Spinal cord (tissue), 10 donors: ENCODE data around the gene OGT. TPM values are rescaled to one million over a fixed set of nuclear protein-coding genes. Genes with fewer than 3 reads are reported as not detected.
"Not testable (repeated sequence)": the region's sequence is repeated elsewhere in the genome, so short reads cannot be mapped to it uniquely, and the experiment has no call there.

ENCODE experiments used
- DNase-seq, 6 donors: peaks; one replicate each; pipeline versions ENCODE4 v3.0.0 to v3.0.0-alpha.2; 2013 to 2015; ENCODE audit warnings: low spot score in 6 of 6, low read depth in 4 of 6
- H3K27ac ChIP-seq: one replicate; pipeline ENCODE4 v1.5.1; 2013; ENCODE audit warnings: low read depth, low read length, control low read depth
- H3K27me3 ChIP-seq: one replicate; pipeline ENCODE4 v1.6.1; 2013; ENCODE audit warnings: low read length; ENCODE audit not compliant: control insufficient read depth, insufficient read depth
- H3K36me3 ChIP-seq: one replicate; pipeline ENCODE4 v1.6.1; 2013; ENCODE audit warnings: low read length; ENCODE audit not compliant: control insufficient read depth, insufficient read depth
- H3K4me1 ChIP-seq: one replicate; pipeline ENCODE4 v1.6.1; 2013; ENCODE audit warnings: low read length; ENCODE audit not compliant: control insufficient read depth, insufficient read depth
- H3K4me3 ChIP-seq: one replicate; pipeline ENCODE4 v1.5.1; 2013; ENCODE audit warnings: low read depth, low read length, control low read depth
- H3K9me3 ChIP-seq: one replicate; pipeline ENCODE4 v1.6.1; 2013; ENCODE audit warnings: low read length; ENCODE audit not compliant: control insufficient read depth, insufficient read depth
- WGBS: methylation state at CpG from one replicate; pipeline ENCODE4 v1.1.5; 2013; ENCODE audit warnings: missing lambda C conversion rate; ENCODE audit not compliant: insufficient coverage; 5-methylcytosine and 5-hydroxymethylcytosine counted together
- polyA plus RNA-seq, 2 donors: library from polyadenylated mRNA; unstranded; fragments of 120-200 nt; gene quantifications; one replicate each; pipeline ENCODE4 v1.2.1, GENCODE V29; 2013; ENCODE audit not compliant: insufficient read length in 2 of 2
- total RNA-seq, 2 donors: library from RNA; depleted of rRNA in 1 of 2; stranded (reverse); fragments of 120-200 nt in 1 of 2; fragments of >200 nt in 1 of 2; gene quantifications; one replicate each; pipeline versions ENCODE4 v1.2.3 to v1.2.4, GENCODE V29; 2013 to 2014
- donor health status: healthy.

Gene OGT
- total and polyA plus RNA-seq, 4 donors: 111 to 187 (median 127) TPM

DNA sequence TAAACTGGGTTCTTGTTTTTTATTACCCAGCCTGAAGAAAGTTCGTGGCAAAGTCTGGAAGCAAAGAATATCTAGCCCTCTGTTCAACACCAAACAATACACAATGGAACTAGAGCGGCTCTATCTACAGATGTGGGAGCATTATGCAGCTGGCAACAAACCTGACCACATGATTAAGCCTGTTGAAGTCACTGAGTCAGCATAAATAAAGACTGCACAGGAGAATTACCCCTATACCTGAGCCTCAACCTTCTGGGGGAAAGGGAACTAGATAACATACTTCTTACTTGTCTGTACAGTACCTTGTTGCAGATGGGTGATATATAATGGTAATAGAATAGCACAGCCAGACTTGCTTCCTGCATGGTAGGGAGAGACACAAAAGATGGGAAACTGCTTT lies 40.7 kb downstream of the OGT start:
- Histone ChIP-seq H3K4me3 (no peak overlapping the region), H3K9me3 (no peaks in the 10 kb centered on the region), H3K4me1 (no peaks in the 10 kb centered on the region), H3K27me3 (no peaks in the 10 kb centered on the region), H3K36me3 (peaks cover 17% of the 10 kb centered on the region), H3K27ac (no peak overlapping the region)
- 60% methylated on average over 2 of the region's 2 CpGs for WGBS
- DNase-seq: no peak

DNA sequence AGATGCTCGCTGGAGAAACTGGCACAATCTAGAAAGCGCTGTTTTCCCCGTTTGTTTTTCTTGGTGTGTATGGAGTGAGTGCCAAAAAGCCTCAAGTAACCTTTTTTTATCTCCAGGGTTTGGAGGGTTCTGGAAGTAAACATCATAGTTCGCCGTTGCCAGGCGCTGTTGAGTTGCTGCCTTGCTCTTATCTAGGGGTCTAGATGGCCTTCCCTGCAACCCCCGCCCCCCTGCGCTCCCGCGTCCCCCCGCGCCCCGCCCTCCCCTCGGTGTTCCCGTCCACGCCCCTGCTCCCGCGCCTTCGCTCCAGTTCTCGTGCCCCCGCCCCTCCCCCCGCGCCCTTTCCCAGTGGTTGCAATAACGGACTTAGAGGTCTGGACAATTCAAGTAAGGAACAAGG lies 44.8 kb downstream of the OGT start:
- Histone ChIP-seq H3K4me3 (no peak overlapping the region), H3K4me1 (no peaks in the 10 kb centered on the region), H3K27ac (no peak overlapping the region), H3K36me3 (peaks cover 21% of the 10 kb centered on the region), H3K27me3 (no peaks in the 10 kb centered on the region), H3K9me3 (no peaks in the 10 kb centered on the region)
- no peak for DNase-seq
- WGBS: 80% methylated on average over 10 of the region's 24 CpGs

DNA sequence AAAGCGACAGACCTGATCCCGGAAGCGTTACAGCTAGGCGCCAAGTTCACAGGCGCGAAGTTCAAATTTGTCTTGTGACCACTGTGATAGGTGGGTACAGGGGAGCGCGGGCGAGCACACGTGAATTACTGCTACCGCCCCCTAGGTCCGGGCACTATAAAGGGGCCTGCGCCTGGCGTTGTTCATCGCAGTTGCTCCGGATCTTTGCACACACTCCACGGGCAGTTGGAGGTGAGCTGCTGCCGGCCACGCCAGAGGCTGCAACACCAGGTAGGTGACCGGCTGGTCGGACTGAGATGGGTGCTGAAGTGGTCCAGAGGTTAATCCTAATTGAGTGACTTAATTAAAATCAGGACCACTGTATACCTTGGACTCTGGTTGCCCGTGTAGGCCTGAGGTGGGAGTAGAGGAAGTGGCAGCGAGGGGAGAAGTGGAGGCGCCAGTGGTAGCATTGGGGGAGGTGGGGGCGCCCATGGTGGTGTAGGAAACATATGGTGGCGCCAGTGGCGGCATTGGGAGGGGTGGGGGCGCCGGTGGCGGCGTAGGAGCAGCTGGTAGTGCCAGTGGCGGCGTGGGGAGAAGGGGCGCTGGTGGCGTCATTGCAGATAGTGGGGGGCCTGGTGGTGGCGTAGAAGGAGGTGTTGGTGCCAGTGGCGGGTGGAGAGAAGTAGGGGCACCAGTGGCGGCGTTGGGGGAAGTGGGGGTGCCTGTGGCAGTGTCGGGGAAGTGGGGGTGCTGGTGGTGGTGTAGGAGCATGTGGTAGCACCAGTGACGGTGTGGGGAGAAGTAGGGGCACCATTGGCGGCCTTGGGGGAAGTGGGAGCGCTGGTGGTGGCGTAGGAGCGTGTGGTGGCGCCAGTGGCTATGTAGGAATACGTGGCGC lies 45.6 kb downstream of the OGT start, which contains the start of gene GCNA:
GCNA (plus strand) TSS at position 185 of the 883 bp plus-strand sequence. CDS start 2,385 bp downstream, outside the sequence.
- 93% methylated on average over 46 of the region's 48 CpGs for WGBS
- H3K9me3 ChIP-seq: no peaks in the 10 kb centered on the region
- no peaks in the 10 kb centered on the region for H3K4me1 ChIP-seq
- H3K27ac ChIP-seq: no peak within 1 kb of the TSS
- no peak within 1 kb of the TSS for H3K4me3 ChIP-seq
- no peak for DNase-seq
- H3K36me3 ChIP-seq: peaks cover 21% of the 10 kb centered on the region
- H3K27me3 ChIP-seq: no peaks in the 10 kb centered on the region

DNA sequence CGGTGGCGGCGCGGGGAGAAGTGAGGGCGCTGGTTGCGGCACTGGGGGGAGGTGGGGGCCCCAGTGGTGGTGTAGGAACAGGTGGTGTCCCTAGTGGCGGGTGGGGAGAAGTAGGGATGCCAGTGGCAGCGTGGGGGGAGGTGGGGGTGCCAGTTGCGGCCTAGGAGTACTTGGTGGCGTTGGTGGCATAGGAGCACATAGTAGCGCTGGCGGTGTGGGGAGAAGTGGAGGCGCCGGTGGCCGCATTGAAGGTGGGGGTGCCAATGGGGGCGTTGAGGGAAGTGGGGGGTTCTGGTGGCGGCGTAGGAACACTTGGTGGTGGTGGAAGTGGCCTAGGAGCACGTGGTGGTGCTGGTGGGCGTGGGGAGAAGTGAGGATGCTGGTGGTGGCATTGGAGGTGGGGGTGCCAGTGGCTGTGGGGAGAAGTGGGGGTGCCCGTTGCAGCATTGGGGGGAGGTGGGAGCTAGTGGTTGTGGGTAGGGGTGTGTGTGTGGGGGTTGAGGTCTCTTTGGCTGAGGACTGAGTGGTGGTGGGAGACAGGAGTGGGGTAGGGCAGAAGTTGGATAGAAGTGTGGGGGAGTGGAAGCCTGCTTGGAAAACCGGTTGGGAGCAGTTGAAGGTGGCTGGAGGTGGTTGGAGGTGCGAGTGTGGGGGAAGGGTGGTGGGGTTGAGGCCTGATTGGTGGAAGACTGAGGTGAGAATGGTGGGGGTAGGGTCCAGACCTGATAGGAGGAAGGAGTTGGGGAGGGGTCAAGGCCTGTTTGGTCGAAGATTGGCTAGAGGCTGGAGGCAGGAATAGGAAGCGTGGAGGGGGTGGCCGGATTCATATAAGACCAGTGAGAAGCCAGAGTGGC lies 46.5 kb downstream of the OGT start:
- H3K27ac ChIP-seq: no peak overlapping the region
- H3K27me3 ChIP-seq: no peaks in the 10 kb centered on the region
- no peaks in the 10 kb centered on the region for H3K4me1 ChIP-seq
- H3K4me3 ChIP-seq: no peak overlapping the region
- H3K36me3 ChIP-seq: peaks cover 21% of the 10 kb centered on the region
- 87% methylated on average over 26 of the region's 26 CpGs for WGBS
- no peak for DNase-seq
- H3K9me3 ChIP-seq: no peaks in the 10 kb centered on the region

DNA sequence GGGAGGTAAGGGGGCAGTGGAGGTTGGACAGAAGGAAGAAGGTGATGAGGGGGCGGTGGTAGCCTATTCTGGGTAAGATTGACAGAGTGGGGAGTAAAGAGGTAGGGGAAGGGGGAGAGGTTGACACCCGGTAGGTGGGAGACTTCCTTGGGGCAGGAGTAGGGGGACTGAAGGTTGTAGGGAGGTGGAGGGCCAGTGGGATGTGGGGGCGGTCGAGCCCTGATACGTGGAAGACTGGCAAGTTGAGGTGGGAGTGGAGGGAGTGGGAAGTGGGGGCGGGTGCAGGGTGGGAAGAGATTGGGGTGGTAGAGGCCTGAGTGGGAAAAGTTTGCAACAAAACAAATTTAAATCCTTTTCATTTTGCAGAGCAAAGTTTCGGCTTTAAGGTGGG lies 47.1 kb downstream of the OGT start:
- no peak overlapping the region for H3K27ac ChIP-seq
- H3K9me3 ChIP-seq: no peaks in the 10 kb centered on the region
- no peaks in the 10 kb centered on the region for H3K4me1 ChIP-seq
- WGBS: 83% methylated on average over 5 of the region's 7 CpGs
- DNase-seq: no peak
- peaks cover 21% of the 10 kb centered on the region for H3K36me3 ChIP-seq
- H3K27me3 ChIP-seq: no peaks in the 10 kb centered on the region
- H3K4me3 ChIP-seq: no peak overlapping the region

DNA sequence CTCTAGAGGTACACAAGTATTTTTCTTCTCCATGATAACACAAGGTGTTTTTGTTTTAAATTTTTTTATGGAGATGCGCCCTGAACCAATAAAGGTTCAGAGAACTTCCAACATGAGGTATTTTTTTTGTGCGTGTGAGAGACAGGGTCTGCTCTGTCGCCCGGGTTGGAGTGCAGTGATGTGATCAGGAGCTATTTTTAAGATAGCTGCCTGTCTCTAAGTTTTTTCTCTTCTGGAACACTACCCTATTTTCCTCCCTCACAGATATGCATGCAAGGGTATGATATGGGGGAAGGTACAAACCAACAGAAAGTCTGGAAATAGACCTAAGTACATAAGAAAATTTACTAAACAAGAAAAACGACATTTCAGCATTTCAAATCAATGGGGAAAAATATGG lies 48.3 kb downstream of the OGT start:
- DNase-seq: no peak
- WGBS: no CpG with 5 or more reads among the region's 5 CpGs
- Histone ChIP-seq H3K27me3 (no peaks in the 10 kb centered on the region), H3K9me3 (no peaks in the 10 kb centered on the region), H3K4me1 (no peaks in the 10 kb centered on the region), H3K27ac (no peak overlapping the region), H3K36me3 (peaks cover 21% of the 10 kb centered on the region), H3K4me3 (no peak overlapping the region)

DNA sequence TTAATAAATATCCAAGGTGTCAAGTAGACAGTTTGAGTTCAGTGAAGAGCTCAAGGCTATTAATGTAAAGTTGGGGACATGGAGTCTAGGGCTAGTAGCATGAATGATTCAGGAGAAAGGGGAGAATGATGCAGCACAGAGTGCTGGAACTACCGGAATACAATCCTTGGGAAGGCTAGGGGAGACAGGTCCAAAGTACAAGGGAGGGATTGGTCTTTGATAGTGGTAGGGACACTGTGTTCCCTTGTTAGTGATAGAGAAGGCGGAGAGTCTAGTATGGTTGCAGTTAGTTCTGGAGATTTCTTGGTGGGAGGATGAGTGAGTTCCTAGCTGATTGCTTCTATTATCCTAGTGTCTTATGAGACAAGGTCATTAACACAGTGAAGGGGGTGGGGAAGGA lies 54.0 kb downstream of the OGT start:
- Histone ChIP-seq H3K27me3 (no peaks in the 10 kb centered on the region), H3K4me3 (no peak overlapping the region), H3K27ac (no peak overlapping the region), H3K36me3 (peaks cover 2% of the 10 kb centered on the region), H3K9me3 (no peaks in the 10 kb centered on the region), H3K4me1 (no peaks in the 10 kb centered on the region)
- 90% methylated on average over 2 of the region's 2 CpGs for WGBS
- no peak for DNase-seq

DNA sequence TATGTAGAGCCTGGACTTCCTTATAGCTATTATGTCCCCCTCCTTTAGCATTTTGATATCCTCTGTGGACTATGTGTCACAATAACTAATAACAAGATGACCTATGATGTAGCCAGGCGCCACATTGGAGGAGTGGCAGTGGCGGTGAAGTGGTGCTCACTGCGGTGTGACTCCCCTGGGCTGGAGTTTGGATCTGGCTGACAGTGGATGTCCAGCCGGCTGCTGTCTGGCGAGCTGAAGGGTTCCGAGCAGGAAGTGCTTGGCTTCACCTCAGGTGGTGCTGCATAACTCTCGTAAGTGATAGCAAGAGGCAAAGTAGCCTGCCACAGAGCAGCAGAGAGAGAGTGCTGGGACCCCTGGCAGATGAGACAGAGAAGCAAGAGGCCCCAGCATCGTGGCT lies 60.3 kb downstream of the OGT start:
- not testable (repeated sequence) for H3K4me3 ChIP-seq, H3K4me1 ChIP-seq, H3K9me3 ChIP-seq, H3K36me3 ChIP-seq, H3K27me3 ChIP-seq, H3K27ac ChIP-seq, DNase-seq
- WGBS: 55% methylated on average over 4 of the region's 8 CpGs

DNA sequence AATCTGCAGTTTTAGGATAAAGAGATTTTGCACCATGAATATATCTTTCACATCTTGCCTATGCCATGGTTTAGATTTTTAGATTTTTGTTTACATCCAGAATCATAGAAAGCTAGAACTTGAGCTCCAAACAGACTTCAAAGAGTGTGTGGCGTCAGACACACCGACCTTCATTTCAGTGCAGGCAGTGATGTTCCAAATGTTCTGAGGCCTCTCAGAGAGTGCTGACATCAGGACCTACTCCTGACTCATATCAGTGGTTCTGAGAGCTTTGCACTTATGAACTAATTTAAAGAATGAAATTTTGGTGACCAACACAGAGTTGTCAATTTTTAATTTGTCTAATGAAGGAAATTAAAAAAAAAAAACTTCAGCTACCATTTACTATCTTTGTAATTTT lies 67.1 kb downstream of the OGT start:
- 79% methylated on average over 2 of the region's 2 CpGs for WGBS

More for the DNA sequence above, 67.1 kb downstream of the OGT start:
- H3K27me3 ChIP-seq: no peaks in the 10 kb centered on the region
- peaks cover 24% of the 10 kb centered on the region for H3K36me3 ChIP-seq
- no peak overlapping the region for H3K27ac ChIP-seq
- no peak overlapping the region for H3K4me3 ChIP-seq
- no peak for DNase-seq
- peaks cover 3% of the 10 kb centered on the region for H3K9me3 ChIP-seq
- H3K4me1 ChIP-seq: no peaks in the 10 kb centered on the region
